Activated T-helper 2 cell treated with anti-CD3 and anti-CD28 coated beads, Interferon-gamma antibody, Interleukin-2, Interleukin-4, amounts not matched to agents 10 μg/mL and 5 μg/mL and 100 μg/mL, durations not matched to agents 14 hours and 24 hours and 36 hours (primary cell): ENCODE data around the gene FIGNL2. TPM values are rescaled to one million over a fixed set of nuclear protein-coding genes. Genes with fewer than 3 reads are reported as not detected.

Experiments
- DNase-seq: peaks from one replicate; pipeline ENCODE4 v3.0.0; 2021; ENCODE audit warnings: low spot score
- H3K27ac Mint-ChIP-seq: one replicate; pipeline ENCODE4 v1.8.0; 2021; ENCODE audit warnings: mixed read lengths
- H3K27me3 Mint-ChIP-seq: one replicate; pipeline ENCODE4 v1.8.0; 2021; ENCODE audit warnings: low read depth, mixed read lengths
- H3K36me3 Mint-ChIP-seq: one replicate; pipeline ENCODE4 v1.8.0; 2021; ENCODE audit warnings: low read depth, mixed read lengths
- H3K4me1 Mint-ChIP-seq: one replicate; pipeline ENCODE4 v1.8.0; 2021; ENCODE audit warnings: low read depth, mixed read lengths
- H3K4me3 Mint-ChIP-seq: one replicate; pipeline ENCODE4 v1.8.0; 2021; ENCODE audit warnings: low read depth, mild to moderate bottlenecking, moderate library complexity, mixed read lengths
- H3K9me3 Mint-ChIP-seq: one replicate; pipeline ENCODE4 v1.8.0; 2021; ENCODE audit warnings: mixed read lengths
- intact Hi-C: fragments of 100-400 bp; cut with micrococcal nuclease; formaldehyde crosslinking; loops from one replicate; pipeline ENCODE4 v1.15.1; 2023
- total RNA-seq: library from RNA; stranded (reverse); gene quantifications from 2 replicates; pipeline ENCODE4 v1.2.3, GENCODE V29; 2022

FIGNL2 gene
- total RNA-seq, 1 donor from 2014 or later: 0.30 TPM

DNA sequence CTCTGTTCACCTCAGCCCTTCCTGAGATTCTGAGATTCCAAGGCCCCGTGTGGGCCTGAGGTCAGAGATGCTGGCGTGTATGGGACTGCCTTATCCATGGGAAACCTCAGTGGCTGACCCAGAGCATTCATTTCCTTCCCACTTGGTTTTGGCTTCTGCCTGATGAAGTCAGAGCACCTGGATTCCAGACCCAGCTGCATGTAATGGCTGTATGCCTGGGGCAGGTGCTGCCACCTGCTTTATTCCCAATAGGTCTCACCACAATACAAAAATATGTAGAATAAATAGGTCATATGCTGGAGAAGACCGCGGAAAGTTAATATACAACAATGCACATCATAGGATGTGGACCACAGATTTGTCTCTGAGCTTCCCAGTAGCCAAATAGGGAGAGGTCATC lies 25.6 kb downstream of the FIGNL2 start:
- Mint-ChIP-seq H3K36me3 (no peaks in the 10 kb centered on the region), H3K4me3 (no peak overlapping the region), H3K4me1 (peaks cover 12% of the 10 kb centered on the region), H3K27ac (no peak overlapping the region), H3K27me3 (peaks cover 20% of the 10 kb centered on the region), H3K9me3 (no peaks in the 10 kb centered on the region)
- DNase-seq: no peak
- intact Hi-C loops: loop anchor here (5.0 to 10.0 kb wide), 2 partner anchors 228 to 401 kb away; partner anchors contain the start of genes SCN8A and SLC4A8

DNA sequence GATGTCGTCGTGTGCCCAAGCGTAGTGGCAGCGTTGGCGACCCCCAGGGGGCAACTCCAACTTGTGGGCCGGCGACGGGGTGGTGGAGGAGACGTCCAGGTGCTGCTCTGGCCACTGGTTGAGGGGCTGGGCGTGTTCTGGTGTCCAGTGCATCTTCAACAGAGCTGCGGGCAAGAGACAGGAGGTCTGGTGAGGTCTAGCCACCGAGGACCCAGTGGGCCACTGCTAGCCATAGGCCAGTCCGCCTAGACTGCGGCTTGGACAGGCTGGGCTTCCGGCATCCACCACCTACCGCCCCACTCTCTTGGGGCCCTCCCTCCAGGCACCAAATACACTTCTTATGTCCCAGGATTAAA lies 26.3 kb downstream of the FIGNL2 start:
- Mint-ChIP-seq H3K9me3 (no peaks in the 10 kb centered on the region), H3K27ac (no peak overlapping the region), H3K27me3 (peaks cover 26% of the 10 kb centered on the region), H3K4me3 (peak overlapping the region; percentile 30), H3K4me1 (peaks cover 4% of the 10 kb centered on the region), H3K36me3 (no peaks in the 10 kb centered on the region)
- intact Hi-C loops: loop anchor here (5.0 to 10.0 kb wide), 2 partner anchors 227 to 400 kb away; partner anchors contain the start of genes SCN8A and SLC4A8
- DNase-seq: no peak

DNA sequence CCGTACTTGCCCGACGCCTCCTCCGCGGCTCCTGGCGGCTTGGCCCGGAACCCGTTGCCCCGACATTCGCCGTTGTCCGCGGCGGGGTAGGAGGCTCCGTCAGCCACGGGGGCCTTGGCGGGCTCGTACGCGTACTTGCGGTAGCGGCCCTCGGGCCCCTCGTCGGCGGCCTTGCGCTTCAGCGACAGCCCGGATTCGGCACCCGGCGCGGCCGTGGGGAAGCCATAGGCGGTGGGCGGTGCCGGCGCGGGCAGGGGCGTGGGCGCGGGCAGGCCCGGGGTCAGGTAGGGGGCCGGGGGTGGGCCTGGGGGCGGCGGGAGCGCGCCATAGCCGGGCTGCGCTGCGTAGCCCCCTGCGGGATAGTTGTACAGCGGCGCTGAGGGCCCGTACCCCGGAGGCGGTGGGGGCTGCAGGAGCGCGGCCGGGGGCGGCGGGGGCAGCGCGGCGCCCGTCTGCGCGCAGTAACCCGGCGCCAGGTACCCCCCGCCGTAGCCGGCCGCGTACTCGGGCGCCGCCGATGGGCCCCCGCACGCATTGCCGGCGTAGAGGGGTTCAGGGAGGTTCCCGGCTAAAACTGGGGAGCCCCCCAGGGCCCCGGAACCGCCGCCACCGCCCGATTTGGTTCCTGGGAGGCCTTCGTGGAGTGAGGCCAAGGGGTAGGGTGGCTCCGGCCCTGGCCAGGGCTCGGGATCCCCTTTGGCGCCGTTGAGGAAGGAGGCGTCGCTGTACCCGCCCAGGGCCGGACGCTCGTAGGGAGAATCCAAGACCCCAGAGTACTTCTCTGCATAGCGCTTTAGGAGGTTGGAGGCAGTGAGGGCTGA lies 26.9 kb downstream of the FIGNL2 start:
- Mint-ChIP-seq H3K9me3 (no peaks in the 10 kb centered on the region), H3K27me3 (peaks cover 30% of the 10 kb centered on the region), H3K36me3 (no peaks in the 10 kb centered on the region), H3K27ac (no peak overlapping the region), H3K4me1 (peaks cover 4% of the 10 kb centered on the region), H3K4me3 (peak overlapping the region; percentile 30)
- no peak for DNase-seq
- intact Hi-C loops: loop anchor here (5.0 to 10.0 kb wide), 2 partner anchors 227 to 399 kb away; partner anchors contain the start of genes SCN8A and SLC4A8

GRCh38 chr12:51820526-51821439 lies 27.7 kb downstream of the FIGNL2 start:
- peak; percentile 59 for DNase-seq
- Mint-ChIP-seq H3K4me3 (peak overlapping the region; percentile 65), H3K9me3 (no peaks in the 10 kb centered on the region), H3K36me3 (no peaks in the 10 kb centered on the region), H3K4me1 (peaks cover 4% of the 10 kb centered on the region), H3K27me3 (peaks cover 38% of the 10 kb centered on the region), H3K27ac (no peak overlapping the region)
- intact Hi-C loops: loop anchor here (5.0 to 10.0 kb wide), 2 partner anchors 226 to 398 kb away; partner anchors contain the start of genes SCN8A and SLC4A8

- no peaks in the 10 kb centered on the region for H3K9me3 Mint-ChIP-seq
- peak overlapping the region; percentile 65 for H3K4me3 Mint-ChIP-seq
- no peak for DNase-seq
- H3K27ac Mint-ChIP-seq: no peak overlapping the region
- H3K4me1 Mint-ChIP-seq: peaks cover 4% of the 10 kb centered on the region
- no peaks in the 10 kb centered on the region for H3K36me3 Mint-ChIP-seq
- peaks cover 46% of the 10 kb centered on the region for H3K27me3 Mint-ChIP-seq
- intact Hi-C loops: loop anchor here (5.0 to 10.0 kb wide), 2 partner anchors 225 to 398 kb away; partner anchors contain the start of genes SCN8A and SLC4A8
Observed at GRCh38 chr12:51819736-51820525, 28.6 kb downstream of the FIGNL2 start.

- H3K27ac Mint-ChIP-seq: no peak overlapping the region
- peaks cover 4% of the 10 kb centered on the region for H3K4me1 Mint-ChIP-seq
- H3K27me3 Mint-ChIP-seq: peaks cover 45% of the 10 kb centered on the region
- no peak overlapping the region for H3K4me3 Mint-ChIP-seq
- no peaks in the 10 kb centered on the region for H3K36me3 Mint-ChIP-seq
- intact Hi-C loops: no loop called here
- no peak for DNase-seq
- no peaks in the 10 kb centered on the region for H3K9me3 Mint-ChIP-seq
Observed at GRCh38 chr12:51818566-51819300, 29.8 kb downstream of the FIGNL2 start.

GRCh38 chr12:51818086-51818485 lies 30.4 kb downstream of the FIGNL2 start:
- peaks cover 4% of the 10 kb centered on the region for H3K4me1 Mint-ChIP-seq
- no peak overlapping the region for H3K27ac Mint-ChIP-seq
- H3K9me3 Mint-ChIP-seq: no peaks in the 10 kb centered on the region
- no peak for DNase-seq
- intact Hi-C loops: no loop called here
- H3K4me3 Mint-ChIP-seq: no peak overlapping the region
- H3K36me3 Mint-ChIP-seq: no peaks in the 10 kb centered on the region
- peaks cover 41% of the 10 kb centered on the region for H3K27me3 Mint-ChIP-seq

- H3K36me3 Mint-ChIP-seq: no peaks in the 10 kb centered on the region
- no peak for DNase-seq
- H3K4me3 Mint-ChIP-seq: no peak overlapping the region
- H3K9me3 Mint-ChIP-seq: no peaks in the 10 kb centered on the region
- H3K27ac Mint-ChIP-seq: no peak overlapping the region
- peaks cover 39% of the 10 kb centered on the region for H3K27me3 Mint-ChIP-seq
- peaks cover 4% of the 10 kb centered on the region for H3K4me1 Mint-ChIP-seq
- intact Hi-C loops: no loop called here
Observed at GRCh38 chr12:51817027-51817953, 31.2 kb downstream of the FIGNL2 start.

GRCh38 chr12:51815571-51815970 lies 32.9 kb downstream of the FIGNL2 start:
- intact Hi-C loops: no loop called here
- Mint-ChIP-seq H3K4me3 (peak overlapping the region; percentile 67), H3K27me3 (peaks cover 43% of the 10 kb centered on the region), H3K36me3 (no peaks in the 10 kb centered on the region), H3K27ac (no peak overlapping the region), H3K4me1 (peaks cover 4% of the 10 kb centered on the region), H3K9me3 (no peaks in the 10 kb centered on the region)
- DNase-seq: no peak

DNA sequence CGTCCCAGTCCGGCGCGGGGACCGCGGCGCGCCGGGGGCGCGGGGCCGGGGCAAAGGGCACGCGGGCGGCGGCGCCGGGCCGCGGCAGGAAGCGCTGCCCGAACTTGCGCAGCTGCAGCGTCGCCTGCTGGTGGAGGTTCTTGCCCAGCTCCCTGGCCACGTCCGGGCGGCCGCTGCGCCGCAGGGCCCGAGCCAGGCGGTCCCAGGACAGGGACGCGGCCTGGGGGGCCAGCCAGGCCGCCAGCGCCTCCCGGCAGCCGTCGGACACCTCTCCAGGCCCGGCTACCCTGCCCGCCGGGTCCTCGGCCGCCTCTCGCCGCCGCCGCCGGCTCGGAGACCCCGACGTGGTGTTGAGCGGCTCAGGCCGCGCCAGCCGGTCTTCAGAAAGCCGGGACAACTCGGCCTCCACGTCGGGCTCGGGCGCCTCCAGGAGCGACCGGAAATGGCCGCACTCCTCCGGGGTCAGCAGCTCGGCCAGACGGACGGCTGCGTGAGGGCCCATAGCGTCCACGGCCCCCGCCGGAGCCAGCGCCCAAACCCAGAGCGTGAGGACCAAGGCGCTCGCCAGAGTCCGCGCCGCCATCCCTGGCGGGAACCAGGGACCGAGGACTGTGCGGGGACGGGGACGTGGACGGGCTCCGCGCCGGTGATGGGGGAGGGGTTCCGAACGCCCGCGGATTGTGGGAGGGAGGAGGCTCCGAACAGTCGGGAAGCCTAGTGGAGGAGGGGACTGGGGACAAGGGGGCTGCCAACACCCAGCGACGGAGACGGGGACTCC lies 34.0 kb downstream of the FIGNL2 start:
- H3K4me3 Mint-ChIP-seq: peak overlapping the region; percentile 67
- H3K27me3 Mint-ChIP-seq: peaks cover 40% of the 10 kb centered on the region
- H3K27ac Mint-ChIP-seq: no peak overlapping the region
- no peaks in the 10 kb centered on the region for H3K4me1 Mint-ChIP-seq
- no peaks in the 10 kb centered on the region for H3K9me3 Mint-ChIP-seq
- intact Hi-C loops: no loop called here
- no peaks in the 10 kb centered on the region for H3K36me3 Mint-ChIP-seq
- DNase-seq: peak; percentile 57
